Osteocyte (in vitro differentiated cells): ENCODE measurements around the gene VAC14. TPM values are rescaled to one million over a fixed set of nuclear protein-coding genes. Genes with fewer than 3 reads are reported as not detected.

ENCODE experiments used
- DNase-seq: peaks from one replicate; pipeline ENCODE4 v3.0.0; 2021; ENCODE audit warnings: mixed read lengths; ENCODE audit not compliant: unreplicated experiment; ENCODE audit errors: extremely low spot score
- H3K27ac Mint-ChIP-seq: one replicate; pipeline ENCODE4 v1.8.0; 2021; ENCODE audit warnings: mild to moderate bottlenecking, mixed read lengths; ENCODE audit not compliant: unreplicated experiment
- H3K27me3 Mint-ChIP-seq: one replicate; pipeline ENCODE4 v1.8.0; 2021; ENCODE audit warnings: mixed read lengths; ENCODE audit not compliant: unreplicated experiment
- H3K36me3 Mint-ChIP-seq: one replicate; pipeline ENCODE4 v1.8.0; 2021; ENCODE audit warnings: mixed read lengths; ENCODE audit not compliant: unreplicated experiment
- H3K4me1 Mint-ChIP-seq: one replicate; pipeline ENCODE4 v1.8.0; 2021; ENCODE audit warnings: mixed read lengths; ENCODE audit not compliant: unreplicated experiment
- H3K4me3 Mint-ChIP-seq: one replicate; pipeline ENCODE4 v1.8.0; 2021; ENCODE audit warnings: mild to moderate bottlenecking, moderate library complexity, mixed read lengths; ENCODE audit not compliant: unreplicated experiment
- H3K9me3 Mint-ChIP-seq: one replicate; pipeline ENCODE4 v1.8.0; 2021; ENCODE audit warnings: mixed read lengths; ENCODE audit not compliant: unreplicated experiment
- CTCF ChIP-seq: fragments of 200-600 bp; sonication (generic); IDR thresholded peaks from 2 replicates; pipeline ENCODE4 v1.5.0; 2021; ENCODE audit warnings: antibody characterized with exemption, mild to moderate bottlenecking, moderate library complexity
- total RNA-seq: library from RNA; stranded (reverse); gene quantifications from 2 replicates; pipeline ENCODE4 v1.2.1, GENCODE V29; 2021

Gene VAC14
- total RNA-seq, 1 donor from 2014 or later: 44.5 TPM

- no peak for TF ChIP-seq CTCF
- Mint-ChIP-seq H3K9me3 (no peaks in the 10 kb centered on the region), H3K27me3 (no peaks in the 10 kb centered on the region), H3K4me3 (no peak overlapping the region), H3K36me3 (peaks cover 29% of the 10 kb centered on the region), H3K4me1 (peaks cover 68% of the 10 kb centered on the region), H3K27ac (peak overlapping the region; percentile 44)
- DNase-seq: no peak
Observed at GRCh38 chr16:70757183-70757582, 43.8 kb downstream of the VAC14 start.

- Mint-ChIP-seq H3K4me1 (peaks cover 70% of the 10 kb centered on the region), H3K36me3 (peaks cover 27% of the 10 kb centered on the region), H3K27me3 (no peaks in the 10 kb centered on the region), H3K4me3 (no peak overlapping the region), H3K9me3 (no peaks in the 10 kb centered on the region), H3K27ac (peak overlapping the region; percentile 32)
- no peak for DNase-seq
- no peak for TF ChIP-seq CTCF
Observed at GRCh38 chr16:70756071-70756470, 44.9 kb downstream of the VAC14 start.

GRCh38 chr16:70754851-70755600 is 45.9 kb downstream of the VAC14 start:
- TF ChIP-seq CTCF: no peak
- Mint-ChIP-seq H3K4me1 (peaks cover 71% of the 10 kb centered on the region), H3K27me3 (no peaks in the 10 kb centered on the region), H3K36me3 (peaks cover 27% of the 10 kb centered on the region), H3K27ac (peak overlapping the region; percentile 63), H3K4me3 (no peak overlapping the region), H3K9me3 (no peaks in the 10 kb centered on the region)
- no peak for DNase-seq

GRCh38 chr16:70754371-70754770 is 46.6 kb downstream of the VAC14 start:
- Mint-ChIP-seq H3K4me3 (no peak overlapping the region), H3K27ac (peak overlapping the region; percentile 63), H3K4me1 (peaks cover 69% of the 10 kb centered on the region), H3K9me3 (no peaks in the 10 kb centered on the region), H3K36me3 (peaks cover 24% of the 10 kb centered on the region), H3K27me3 (no peaks in the 10 kb centered on the region)
- no peak for DNase-seq
- TF ChIP-seq CTCF: no peak

GRCh38 chr16:70753694-70754325 is 47.1 kb downstream of the VAC14 start:
- H3K36me3 Mint-ChIP-seq: peaks cover 19% of the 10 kb centered on the region
- TF ChIP-seq CTCF: no peak
- H3K4me3 Mint-ChIP-seq: no peak overlapping the region
- H3K27ac Mint-ChIP-seq: peak overlapping the region; percentile 57
- H3K4me1 Mint-ChIP-seq: peaks cover 69% of the 10 kb centered on the region
- no peaks in the 10 kb centered on the region for H3K9me3 Mint-ChIP-seq
- no peaks in the 10 kb centered on the region for H3K27me3 Mint-ChIP-seq
- no peak for DNase-seq
